HG03060 (cell line): ENCODE results near the gene FZD2.
"Not testable (repeated sequence)": the region's sequence is repeated elsewhere in the genome, so short reads cannot be mapped to it uniquely, and the experiment has no call there.

ENCODE experiments used
- ATAC-seq: cut with Tn5 transposase; IDR thresholded peaks from one replicate; pipeline ENCODE4 v1.9.1; 2021; ENCODE audit warnings: low read depth, moderate number of reproducible peaks; ENCODE audit not compliant: unreplicated experiment

FZD2 gene

GRCh38 chr17:44546671-44547606 is 10.3 kb upstream of the FZD2 start:
- no peak for ATAC-seq

DNA sequence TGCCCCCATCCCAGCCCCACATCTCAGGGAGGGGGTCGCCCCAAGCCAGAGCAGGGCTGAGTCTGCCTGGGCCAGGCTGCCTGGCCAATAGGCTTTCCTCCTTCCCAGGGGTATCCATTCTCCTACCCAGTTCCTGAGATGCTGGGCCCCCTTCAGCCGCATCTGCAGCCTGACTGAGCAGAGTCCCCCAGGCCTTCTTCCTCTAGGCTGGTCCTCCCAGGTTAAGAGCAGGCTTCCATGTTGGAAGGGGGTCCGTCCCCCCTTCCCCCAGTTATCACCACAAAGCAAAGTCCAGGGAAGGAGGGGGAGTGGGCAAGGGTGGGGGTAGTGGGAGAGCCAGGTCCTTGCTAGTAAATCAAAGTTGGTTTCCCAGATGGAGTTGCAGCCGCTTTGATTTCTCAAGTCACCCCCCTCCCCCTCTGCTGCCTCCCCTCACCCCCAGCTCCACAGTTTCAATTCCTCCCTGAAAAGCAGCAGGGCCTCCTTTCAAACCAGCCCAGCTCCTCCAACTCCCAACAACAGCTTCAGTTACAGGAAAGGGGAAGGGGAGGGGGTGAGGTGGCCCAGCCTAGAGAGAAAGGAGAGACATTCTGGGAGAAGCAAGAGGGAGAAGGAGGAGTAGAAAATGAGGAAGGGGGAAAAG is 9.5 kb upstream of the FZD2 start:
- ATAC-seq, result no peak

DNA sequence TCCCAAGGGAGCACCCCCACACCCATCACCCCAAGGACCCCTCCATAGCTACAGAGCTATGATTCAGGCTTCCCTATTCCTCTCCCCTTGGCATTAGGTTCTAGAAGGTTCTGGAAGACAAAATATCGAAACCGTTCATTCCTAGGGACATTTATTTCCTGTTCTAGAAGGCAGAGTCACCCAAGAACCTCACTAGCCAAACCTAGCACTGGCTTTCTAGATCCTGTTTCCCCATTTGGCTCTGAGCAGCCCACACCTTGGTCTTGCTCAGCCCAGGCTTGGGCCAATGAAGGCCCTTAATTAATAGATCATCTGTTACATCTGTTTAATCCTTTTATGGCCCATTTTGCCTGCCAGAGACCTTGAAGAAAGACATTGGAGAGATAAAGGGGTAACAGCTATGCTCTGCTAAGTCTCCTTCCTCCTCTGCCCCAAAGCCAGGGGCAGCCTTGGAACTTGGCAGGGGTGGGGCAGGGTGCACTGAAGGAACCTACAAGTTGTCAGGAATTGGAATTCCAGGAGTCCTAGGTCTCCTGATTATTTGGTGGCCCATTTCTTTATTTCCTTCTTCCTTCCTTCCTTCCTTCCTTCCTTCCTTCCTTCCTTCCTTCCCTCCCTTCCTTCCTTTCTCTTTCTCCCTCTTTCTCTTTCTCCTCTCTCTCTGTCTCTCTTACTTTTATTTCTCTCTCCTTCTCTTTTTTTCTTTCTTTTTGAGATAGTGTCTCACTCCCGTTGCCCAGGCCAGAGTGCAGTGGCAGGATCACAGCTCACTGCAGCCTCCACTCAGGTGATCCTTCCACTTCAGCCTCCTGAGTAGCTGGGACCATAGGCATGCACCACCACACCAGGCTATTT is 8.7 kb upstream of the FZD2 start:
- ATAC-seq, result no peak

- no peak for ATAC-seq
These were observed 7.6 kb upstream of the FZD2 start for GRCh38 chr17:44549686-44550085.

DNA sequence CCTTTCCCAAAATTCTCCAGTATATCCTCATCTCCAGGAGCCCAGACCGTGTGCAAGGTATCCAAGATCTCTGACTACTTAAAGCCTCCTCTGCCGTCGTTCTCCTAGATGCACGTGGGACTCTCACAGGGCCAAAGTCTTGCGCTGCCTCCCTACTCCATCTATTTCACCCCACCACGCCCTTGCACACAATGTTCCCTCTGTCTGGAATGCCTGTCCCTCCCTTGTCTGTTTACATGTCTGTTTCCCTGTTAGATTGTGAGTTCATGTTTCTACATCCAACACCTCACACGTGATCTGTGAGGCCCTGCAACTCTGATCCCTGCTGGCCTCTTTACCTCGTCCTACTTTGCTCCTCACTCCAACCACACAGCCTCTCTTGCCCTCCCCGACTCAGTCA is 4.9 kb upstream of the FZD2 start:
- no peak for ATAC-seq

DNA sequence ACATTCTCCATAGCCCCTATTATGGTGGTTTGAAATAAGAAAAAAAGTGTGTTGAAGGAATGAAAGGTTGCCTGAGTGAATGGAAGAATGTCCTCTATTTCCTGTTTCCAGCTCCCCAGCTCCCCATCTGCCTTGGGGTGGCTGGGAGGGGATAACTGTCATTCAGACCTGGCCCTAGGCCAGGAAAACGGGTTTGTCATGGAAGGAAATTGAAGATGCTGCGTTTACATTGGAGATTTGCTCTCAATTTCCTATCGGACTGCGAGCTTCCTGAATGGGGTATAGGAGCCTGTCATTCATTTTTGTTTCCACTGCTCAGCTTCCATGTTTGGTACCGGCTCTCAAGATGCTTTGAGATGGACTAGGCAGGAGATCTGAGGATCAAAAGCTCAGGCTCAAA is 2.2 kb upstream of the FZD2 start:
- ATAC-seq, result no peak

- ATAC-seq, result no peak
These were observed 985 bp upstream of the FZD2 start for GRCh38 chr17:44556166-44556831.

- no peak for ATAC-seq
These were observed 484 bp downstream of the FZD2 start for GRCh38 chr17:44557651-44558285.

DNA sequence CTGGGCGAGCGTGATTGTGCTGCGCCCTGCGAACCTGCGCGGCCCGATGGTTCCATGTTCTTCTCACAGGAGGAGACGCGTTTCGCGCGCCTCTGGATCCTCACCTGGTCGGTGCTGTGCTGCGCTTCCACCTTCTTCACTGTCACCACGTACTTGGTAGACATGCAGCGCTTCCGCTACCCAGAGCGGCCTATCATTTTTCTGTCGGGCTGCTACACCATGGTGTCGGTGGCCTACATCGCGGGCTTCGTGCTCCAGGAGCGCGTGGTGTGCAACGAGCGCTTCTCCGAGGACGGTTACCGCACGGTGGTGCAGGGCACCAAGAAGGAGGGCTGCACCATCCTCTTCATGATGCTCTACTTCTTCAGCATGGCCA is 1.0 kb downstream of the FZD2 start:
- no peak for ATAC-seq

DNA sequence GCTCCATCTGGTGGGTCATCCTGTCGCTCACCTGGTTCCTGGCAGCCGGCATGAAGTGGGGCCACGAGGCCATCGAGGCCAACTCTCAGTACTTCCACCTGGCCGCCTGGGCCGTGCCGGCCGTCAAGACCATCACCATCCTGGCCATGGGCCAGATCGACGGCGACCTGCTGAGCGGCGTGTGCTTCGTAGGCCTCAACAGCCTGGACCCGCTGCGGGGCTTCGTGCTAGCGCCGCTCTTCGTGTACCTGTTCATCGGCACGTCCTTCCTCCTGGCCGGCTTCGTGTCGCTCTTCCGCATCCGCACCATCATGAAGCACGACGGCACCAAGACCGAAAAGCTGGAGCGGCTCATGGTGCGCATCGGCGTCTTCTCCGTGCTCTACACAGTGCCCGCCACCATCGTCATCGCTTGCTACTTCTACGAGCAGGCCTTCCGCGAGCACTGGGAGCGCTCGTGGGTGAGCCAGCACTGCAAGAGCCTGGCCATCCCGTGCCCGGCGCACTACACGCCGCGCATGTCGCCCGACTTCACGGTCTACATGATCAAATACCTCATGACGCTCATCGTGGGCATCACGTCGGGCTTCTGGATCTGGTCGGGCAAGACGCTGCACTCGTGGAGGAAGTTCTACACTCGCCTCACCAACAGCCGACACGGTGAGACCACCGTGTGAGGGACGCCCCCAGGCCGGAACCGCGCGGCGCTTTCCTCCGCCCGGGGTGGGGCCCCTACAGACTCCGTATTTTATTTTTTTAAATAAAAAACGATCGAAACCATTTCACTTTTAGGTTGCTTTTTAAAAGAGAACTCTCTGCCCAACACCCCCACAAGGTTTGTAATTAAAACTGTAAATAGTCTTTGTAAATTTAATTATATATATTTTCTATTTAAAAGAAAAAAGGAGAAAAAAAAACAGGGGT is 1.7 kb downstream of the FZD2 start:
- no peak for ATAC-seq

- no peak for ATAC-seq
These were observed 2.6 kb downstream of the FZD2 start for GRCh38 chr17:44559634-44560554.

DNA sequence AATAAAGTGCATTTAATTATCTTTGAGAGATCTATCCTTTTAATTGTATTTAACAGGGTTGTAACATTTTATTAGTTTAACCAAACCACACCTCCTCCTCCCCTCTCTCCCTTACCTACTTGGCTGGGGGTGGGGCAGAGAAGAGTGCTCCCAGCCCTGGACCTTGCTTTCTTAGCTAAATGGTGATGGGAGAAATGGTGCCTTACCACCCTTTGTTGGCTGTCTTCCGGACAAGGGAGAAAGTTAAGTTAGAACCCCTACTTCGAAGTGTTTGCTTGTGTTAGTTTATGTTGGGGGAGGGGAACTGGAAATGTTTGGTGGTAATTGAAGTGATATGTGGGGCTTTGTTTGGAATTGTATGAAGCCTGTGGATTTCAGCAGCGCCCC is 3.9 kb downstream of the FZD2 start:
- no peak for ATAC-seq

- no peak for ATAC-seq
These were observed 7.1 kb downstream of the FZD2 start for GRCh38 chr17:44564429-44564828.

DNA sequence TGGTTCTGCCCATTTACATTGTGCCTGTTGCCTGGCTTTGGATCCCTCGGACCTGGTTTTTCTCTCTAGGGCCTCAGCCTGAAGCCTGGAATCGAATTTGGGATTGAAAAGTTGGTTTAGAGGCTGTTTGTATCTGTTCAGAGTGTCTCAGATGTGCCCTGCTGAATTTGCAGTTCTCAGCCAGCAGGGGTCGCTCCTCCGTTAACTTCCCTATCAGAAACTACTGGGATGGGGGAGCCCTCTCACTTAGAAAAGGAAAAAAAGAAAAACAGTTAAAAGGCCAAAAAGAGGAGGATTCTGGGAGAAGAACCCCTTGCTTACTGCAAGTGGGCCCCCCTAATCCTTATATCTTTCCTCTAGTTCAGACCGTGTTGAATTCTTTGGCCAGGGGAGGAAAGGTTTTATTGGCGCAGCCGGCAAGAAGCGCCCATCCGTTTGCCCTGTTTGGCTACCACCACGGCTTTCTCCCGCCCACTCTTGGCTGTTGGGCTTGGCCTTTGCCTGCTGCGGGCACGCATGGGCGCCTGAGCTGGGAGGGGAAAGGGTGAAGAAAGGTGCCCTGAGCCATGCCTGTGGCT is 8.7 kb downstream of the FZD2 start:
- no peak for ATAC-seq

DNA sequence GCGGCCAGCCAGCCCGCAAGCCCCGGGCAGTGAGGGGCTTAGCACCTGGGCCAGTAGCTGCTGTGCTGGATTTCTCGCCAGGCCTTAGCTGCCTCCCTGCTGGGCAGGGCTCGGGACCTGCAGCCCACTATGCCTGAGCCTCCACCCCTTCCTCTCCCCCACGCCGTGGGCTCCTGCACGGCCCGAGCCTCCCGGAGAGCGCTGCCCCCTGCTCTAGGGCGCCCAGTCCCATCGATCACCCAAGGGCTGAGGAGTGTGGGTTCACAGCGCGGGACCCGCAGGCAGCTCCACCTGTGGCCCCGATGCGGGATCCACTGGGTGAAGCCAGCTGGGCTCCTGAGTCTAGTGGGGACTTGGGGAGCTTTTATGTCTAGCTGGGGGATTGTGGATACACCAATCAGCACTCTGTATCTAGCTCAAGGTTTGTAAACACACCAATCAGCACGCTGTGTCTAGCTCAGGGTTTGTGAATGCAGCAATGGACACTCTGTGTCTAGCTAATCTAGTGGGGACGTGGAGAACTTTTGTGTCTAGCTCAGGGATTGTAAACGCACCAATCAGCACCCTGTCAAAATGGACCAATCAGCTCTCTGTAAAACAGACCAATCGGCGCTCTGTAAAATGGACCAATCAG is 11.1 kb downstream of the FZD2 start:
- ATAC-seq, result not testable (repeated sequence)

DNA sequence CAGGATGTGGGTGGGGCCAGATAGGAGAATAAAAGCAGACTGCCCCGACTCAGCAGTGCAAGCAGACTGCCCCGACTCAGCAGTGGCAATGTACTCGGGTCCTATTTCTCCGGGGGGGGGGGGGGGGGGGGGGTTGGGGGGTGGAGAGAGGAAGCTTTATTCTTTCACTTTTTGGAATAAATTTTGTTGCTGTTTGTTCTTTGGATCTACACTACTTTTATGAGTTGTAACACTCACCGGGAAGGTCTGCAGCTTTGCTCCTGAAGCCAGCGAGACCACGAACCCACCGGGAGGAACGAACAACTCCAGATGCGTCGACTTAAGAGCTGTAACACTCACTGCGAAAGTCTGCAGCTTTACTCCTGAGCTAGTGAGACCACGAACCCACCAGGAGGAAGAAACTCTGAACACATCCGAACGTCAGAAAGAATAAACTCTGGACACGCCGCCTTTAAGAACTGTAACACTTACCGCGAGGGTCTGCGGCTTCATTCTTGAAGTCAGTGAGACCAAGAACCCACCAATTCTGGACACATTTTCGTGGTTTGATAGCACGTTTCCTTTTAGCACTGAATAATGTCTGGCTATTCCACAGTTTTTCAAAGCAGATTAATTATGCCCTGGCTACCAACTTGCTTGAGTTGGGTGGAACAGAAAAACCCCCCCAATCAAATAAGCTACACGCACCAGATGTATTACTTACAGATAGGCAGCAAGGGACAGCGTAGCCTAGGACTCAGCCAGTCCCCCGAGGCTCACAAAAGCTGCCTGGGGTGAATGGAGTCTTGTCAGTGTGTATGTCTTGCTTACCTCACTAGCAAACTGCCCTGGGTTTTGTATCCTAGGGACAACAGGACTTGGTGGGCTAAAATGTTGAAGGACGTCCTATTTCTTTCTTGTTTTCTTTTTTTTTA is 11.9 kb downstream of the FZD2 start:
- no peak for ATAC-seq
